Neural progenitor cell (in vitro differentiated cells): ENCODE results near the gene PLCL1. TPM values are rescaled to one million over a fixed set of nuclear protein-coding genes. Genes with fewer than 3 reads are reported as not detected.

Experiments
- DNase-seq: peaks from one replicate; pipeline ENCODE4 v3.0.0-alpha.2; 2016; ENCODE audit warnings: low spot score
- H2AFZ ChIP-seq: fragments of 200-600 bp; sonication (generic); replicated peaks from 2 replicates; pipeline ENCODE4 v1.6.1; 2016; ENCODE audit warnings: antibody characterized with exemption
- H3F3A ChIP-seq: fragments of 200-600 bp; sonication (generic); 2 replicates; pipeline ENCODE4 v1.6.1; 2016; ENCODE audit warnings: antibody characterized with exemption, low read depth
- H3K27ac ChIP-seq: fragments of 200-600 bp; sonication (generic); 2 replicates; pipeline ENCODE4 v1.5.1; 2016; ENCODE audit warnings: mild to moderate bottlenecking
- H3K27me3 ChIP-seq: fragments of 200-600 bp; sonication (generic); 2 replicates; pipeline ENCODE4 v1.6.1; 2016; ENCODE audit warnings: mild to moderate bottlenecking, moderate library complexity
- H3K36me3 ChIP-seq: fragments of 200-600 bp; sonication (generic); 2 replicates; pipeline ENCODE4 v1.5.1; 2016
- H3K4me1 ChIP-seq: fragments of 200-600 bp; sonication (generic); 2 replicates; pipeline ENCODE4 v1.6.1; 2016; ENCODE audit warnings: mixed run types
- H3K4me2 ChIP-seq: fragments of 200-600 bp; sonication (generic); 2 replicates; pipeline ENCODE4 v1.6.1; 2016
- H3K4me3 ChIP-seq: fragments of 200-600 bp; sonication (generic); 2 replicates; pipeline ENCODE4 v1.5.1; 2016
- H3K79me2 ChIP-seq: fragments of 200-600 bp; sonication (generic); 2 replicates; pipeline ENCODE4 v1.6.1; 2016; ENCODE audit warnings: low read depth
- H3K9ac ChIP-seq: fragments of 200-600 bp; sonication (generic); 2 replicates; pipeline ENCODE4 v1.6.1; 2016
- H3K9me3 ChIP-seq: fragments of 200-600 bp; sonication (generic); 2 replicates; pipeline ENCODE4 v1.5.1; 2016; ENCODE audit warnings: low read depth
- H4K20me1 ChIP-seq: fragments of 200-600 bp; sonication (generic); 2 replicates; pipeline ENCODE4 v1.6.1; 2016; ENCODE audit warnings: low read depth
- H3K27ac Mint-ChIP-seq: 3 replicates; pipeline ENCODE4 v1.8.0; 2021; ENCODE audit warnings: mixed read lengths
- H3K27me3 Mint-ChIP-seq: 2 replicates; pipeline ENCODE4 v1.8.0; 2022; ENCODE audit warnings: low read depth, mild to moderate bottlenecking, inconsistent platforms, moderate library complexity, mixed read lengths; ENCODE audit not compliant: insufficient read depth
- H3K36me3 Mint-ChIP-seq: 3 replicates; pipeline ENCODE4 v1.8.0; 2021; ENCODE audit warnings: mixed read lengths
- H3K4me1 Mint-ChIP-seq: 3 replicates; pipeline ENCODE4 v1.8.0; 2021; ENCODE audit warnings: mixed read lengths
- H3K4me3 Mint-ChIP-seq: 3 replicates; pipeline ENCODE4 v1.8.0; 2021; ENCODE audit warnings: mild to moderate bottlenecking, moderate library complexity, mixed read lengths
- H3K9me3 Mint-ChIP-seq: 3 replicates; pipeline ENCODE4 v1.8.0; 2020; ENCODE audit warnings: mixed read lengths
- EZH2 ChIP-seq: fragments of 200-600 bp; sonication (generic); IDR thresholded peaks from 2 replicates; pipeline ENCODE4 v1.6.1; 2017; ENCODE audit warnings: antibody characterized with exemption, mild to moderate bottlenecking, moderate library complexity
- EZH2phosphoT487 ChIP-seq: fragments of 200-600 bp; sonication (generic); IDR thresholded peaks from 2 replicates; pipeline ENCODE4 v1.6.1; 2017; ENCODE audit warnings: antibody characterized with exemption
- total RNA-seq: library from RNA; depleted of rRNA; stranded (reverse); fragments of >200 nt; gene quantifications from 2 replicates; pipeline ENCODE4 v1.2.3, GENCODE V29; 2015; ENCODE audit warnings: low replicate concordance
- TF ChIP-seq, protein P1 (sequence below): fragments of 200-600 bp; sonication (generic); IDR thresholded peaks from 2 replicates; pipeline ENCODE4 v1.5.1; 2017; ENCODE audit warnings: antibody characterized with exemption, mild to moderate bottlenecking

Gene PLCL1
- total RNA-seq, 1 donor from 2014 or later, result 0.41 TPM

DNA sequence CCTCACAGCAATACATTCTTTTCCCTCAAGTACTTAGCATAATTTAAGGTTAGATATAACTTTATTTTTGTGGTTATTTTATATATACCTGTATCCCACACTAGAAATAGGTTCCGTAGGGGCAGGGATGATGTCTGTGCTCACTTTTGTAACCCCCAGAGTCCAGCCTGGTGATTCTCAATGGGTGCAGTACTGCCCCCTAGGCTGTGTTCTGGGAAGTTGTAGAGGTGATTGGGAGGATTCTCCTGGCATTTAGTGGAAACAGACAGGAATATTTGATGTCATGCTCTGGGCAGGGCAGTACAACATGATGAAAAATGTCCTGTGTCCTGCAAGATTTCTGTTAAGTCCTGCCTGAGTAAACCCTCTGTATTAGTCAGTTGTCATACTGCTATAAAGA, 333.3 kb downstream of the PLCL1 start:
- Histone ChIP-seq H3K4me1 (no peaks in the 10 kb centered on the region), H2AFZ (no peak overlapping the region), H3K27me3 (no peaks in the 10 kb centered on the region), H3K4me2 (no peak overlapping the region), H3K27ac (no peak overlapping the region), H3F3A (no peaks in the 10 kb centered on the region), H3K79me2 (no peaks in the 10 kb centered on the region), H3K9ac (no peak overlapping the region), H3K9me3 (no peaks in the 10 kb centered on the region), H3K36me3 (no peaks in the 10 kb centered on the region), H3K4me3 (no peak overlapping the region), H4K20me1 (no peaks in the 10 kb centered on the region)
- peak; percentile 28 for DNase-seq
- H3K27me3 Mint-ChIP-seq, result no peaks in the 10 kb centered on the region
- no peaks in the 10 kb centered on the region for H3K4me1 Mint-ChIP-seq
- no peak overlapping the region for H3K27ac Mint-ChIP-seq
- no peak overlapping the region for H3K4me3 Mint-ChIP-seq
- no peaks in the 10 kb centered on the region for H3K36me3 Mint-ChIP-seq
- no peaks in the 10 kb centered on the region for H3K9me3 Mint-ChIP-seq
- TF ChIP-seq, protein P1, sequence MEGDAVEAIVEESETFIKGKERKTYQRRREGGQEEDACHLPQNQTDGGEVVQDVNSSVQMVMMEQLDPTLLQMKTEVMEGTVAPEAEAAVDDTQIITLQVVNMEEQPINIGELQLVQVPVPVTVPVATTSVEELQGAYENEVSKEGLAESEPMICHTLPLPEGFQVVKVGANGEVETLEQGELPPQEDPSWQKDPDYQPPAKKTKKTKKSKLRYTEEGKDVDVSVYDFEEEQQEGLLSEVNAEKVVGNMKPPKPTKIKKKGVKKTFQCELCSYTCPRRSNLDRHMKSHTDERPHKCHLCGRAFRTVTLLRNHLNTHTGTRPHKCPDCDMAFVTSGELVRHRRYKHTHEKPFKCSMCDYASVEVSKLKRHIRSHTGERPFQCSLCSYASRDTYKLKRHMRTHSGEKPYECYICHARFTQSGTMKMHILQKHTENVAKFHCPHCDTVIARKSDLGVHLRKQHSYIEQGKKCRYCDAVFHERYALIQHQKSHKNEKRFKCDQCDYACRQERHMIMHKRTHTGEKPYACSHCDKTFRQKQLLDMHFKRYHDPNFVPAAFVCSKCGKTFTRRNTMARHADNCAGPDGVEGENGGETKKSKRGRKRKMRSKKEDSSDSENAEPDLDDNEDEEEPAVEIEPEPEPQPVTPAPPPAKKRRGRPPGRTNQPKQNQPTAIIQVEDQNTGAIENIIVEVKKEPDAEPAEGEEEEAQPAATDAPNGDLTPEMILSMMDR, result peak; percentile 57
- TF ChIP-seq EZH2phosphoT487, result no peak

DNA sequence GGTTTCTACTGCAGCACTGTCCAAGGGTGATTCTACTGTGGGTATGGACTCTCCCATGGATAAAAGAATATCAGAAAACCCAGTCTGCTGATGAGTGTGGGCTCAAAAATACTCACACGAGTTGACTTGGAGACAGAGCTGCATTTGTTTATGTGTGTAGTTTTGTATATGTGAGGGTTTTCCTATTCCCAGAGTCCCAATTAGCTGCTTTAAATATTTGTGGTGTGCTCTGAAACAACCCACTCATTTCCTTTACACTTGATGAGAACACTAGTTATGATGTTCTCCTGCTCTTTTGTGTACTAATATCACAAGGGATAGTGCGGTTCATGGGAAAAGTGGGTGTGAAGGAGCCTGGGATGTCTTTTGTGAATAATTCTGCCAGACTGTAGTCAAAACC, 337.3 kb downstream of the PLCL1 start:
- no peak for DNase-seq
- Histone ChIP-seq H3K9ac (no peak overlapping the region), H3K36me3 (no peaks in the 10 kb centered on the region), H3K4me2 (no peak overlapping the region), H3K27me3 (no peaks in the 10 kb centered on the region), H3F3A (no peaks in the 10 kb centered on the region), H3K27ac (no peak overlapping the region), H3K79me2 (no peaks in the 10 kb centered on the region), H4K20me1 (no peaks in the 10 kb centered on the region), H3K4me1 (peaks cover 8% of the 10 kb centered on the region), H3K4me3 (no peak overlapping the region), H3K9me3 (no peaks in the 10 kb centered on the region), H2AFZ (no peak overlapping the region)
- H3K4me3 Mint-ChIP-seq, result no peak overlapping the region
- peaks cover 6% of the 10 kb centered on the region for H3K4me1 Mint-ChIP-seq
- TF ChIP-seq, protein P1, result no peak
- TF ChIP-seq EZH2phosphoT487, result no peak
- no peak for TF ChIP-seq EZH2
- H3K36me3 Mint-ChIP-seq, result no peaks in the 10 kb centered on the region
- H3K9me3 Mint-ChIP-seq, result no peaks in the 10 kb centered on the region
- H3K27me3 Mint-ChIP-seq, result no peaks in the 10 kb centered on the region
- H3K27ac Mint-ChIP-seq, result no peak overlapping the region

DNA sequence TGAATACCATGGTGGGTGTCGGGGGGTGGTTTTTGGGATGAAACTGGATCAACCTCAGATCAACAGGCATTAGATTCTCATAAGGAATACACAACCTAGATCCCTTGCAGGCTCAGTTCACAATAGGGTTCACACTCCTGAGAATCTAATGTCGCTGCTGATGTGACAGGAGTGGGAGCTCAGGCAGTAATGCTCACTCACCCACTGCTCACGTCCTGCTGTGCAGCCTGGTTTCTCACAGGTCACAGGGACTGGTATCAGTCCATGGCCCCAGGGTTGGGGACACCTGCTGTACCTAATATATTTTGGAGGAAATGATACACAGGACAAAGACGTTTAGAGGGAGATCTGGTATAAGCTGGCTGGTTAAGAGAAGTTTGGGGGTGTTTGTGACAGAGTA, 338.8 kb downstream of the PLCL1 start:
- no peaks in the 10 kb centered on the region for H4K20me1 ChIP-seq
- H3F3A ChIP-seq, result no peaks in the 10 kb centered on the region
- Mint-ChIP-seq H3K27ac (no peak overlapping the region), H3K4me3 (no peak overlapping the region), H3K36me3 (no peaks in the 10 kb centered on the region), H3K9me3 (no peaks in the 10 kb centered on the region), H3K4me1 (peaks cover 6% of the 10 kb centered on the region), H3K27me3 (no peaks in the 10 kb centered on the region)
- H3K79me2 ChIP-seq, result no peaks in the 10 kb centered on the region
- H3K4me1 ChIP-seq, result peaks cover 8% of the 10 kb centered on the region
- DNase-seq, result no peak
- H3K27ac ChIP-seq, result no peak overlapping the region
- no peaks in the 10 kb centered on the region for H3K9me3 ChIP-seq
- TF ChIP-seq EZH2phosphoT487, result no peak
- TF ChIP-seq, protein P1, result no peak
- no peak for TF ChIP-seq EZH2
- H3K4me3 ChIP-seq, result no peak overlapping the region
- no peaks in the 10 kb centered on the region for H3K36me3 ChIP-seq
- no peaks in the 10 kb centered on the region for H3K27me3 ChIP-seq
- H3K4me2 ChIP-seq, result no peak overlapping the region
- no peak overlapping the region for H2AFZ ChIP-seq
- H3K9ac ChIP-seq, result no peak overlapping the region

DNA sequence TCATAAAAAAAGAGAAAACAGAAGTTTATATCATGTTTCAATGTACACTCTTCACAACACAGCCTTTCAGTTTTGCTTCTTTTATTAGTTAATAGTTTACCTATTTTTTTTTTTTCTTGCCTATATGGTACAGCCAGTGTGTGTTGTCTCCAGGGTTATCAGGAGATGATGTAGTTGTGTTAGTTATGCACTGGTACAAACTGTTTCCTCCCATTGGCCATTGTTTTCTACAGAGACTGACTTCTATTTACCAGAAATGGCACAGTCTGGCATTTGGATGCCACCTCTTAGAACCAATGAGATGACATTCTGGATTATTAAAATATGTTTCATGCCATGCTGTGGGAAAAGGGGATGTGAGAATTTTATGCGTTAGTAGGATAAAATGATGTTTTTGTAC, 339.4 kb downstream of the PLCL1 start:
- Mint-ChIP-seq H3K27me3 (no peaks in the 10 kb centered on the region), H3K4me1 (peaks cover 6% of the 10 kb centered on the region), H3K36me3 (no peaks in the 10 kb centered on the region), H3K4me3 (no peak overlapping the region), H3K9me3 (no peaks in the 10 kb centered on the region), H3K27ac (no peak overlapping the region)
- H3K79me2 ChIP-seq, result no peaks in the 10 kb centered on the region
- H4K20me1 ChIP-seq, result no peaks in the 10 kb centered on the region
- H3K4me1 ChIP-seq, result peaks cover 8% of the 10 kb centered on the region
- H2AFZ ChIP-seq, result no peak overlapping the region
- H3F3A ChIP-seq, result no peaks in the 10 kb centered on the region
- no peak for TF ChIP-seq EZH2
- TF ChIP-seq, protein P1, result no peak
- no peak for TF ChIP-seq EZH2phosphoT487
- no peaks in the 10 kb centered on the region for H3K36me3 ChIP-seq
- no peaks in the 10 kb centered on the region for H3K9me3 ChIP-seq
- H3K27ac ChIP-seq, result no peak overlapping the region
- no peak overlapping the region for H3K4me2 ChIP-seq
- no peak overlapping the region for H3K4me3 ChIP-seq
- H3K9ac ChIP-seq, result no peak overlapping the region
- DNase-seq, result no peak
- no peaks in the 10 kb centered on the region for H3K27me3 ChIP-seq
